ENCODE measurements around the gene FER. TPM values are rescaled to one million over a fixed set of nuclear protein-coding genes. Genes with fewer than 3 reads are reported as not detected.

FER gene
- total and polyA plus RNA-seq, 10 of the 15 experiments (the other 5 are each of a cell fraction or from before 2014, with no cell fraction given) = 4.4 to 19.1 (median 9.6) TPM

GRCh38 chr5:108917596-108917995, 169.9 kb downstream of the FER start (continued):
- TF ChIP-seq ATF2 (IDR thresholded peaks at IDR 0.05; ENCODE audit: low read length) (no peak), SUPT20H (IDR thresholded peaks at IDR 0.05; ENCODE audit: borderline replicate concordance, control insufficient read depth, low read depth, low read length) (no peak), ZNF207 (IDR thresholded peaks at IDR 0.05; ENCODE audit: borderline replicate concordance) (no peak)

- Histone ChIP-seq H3K9me3 (replicated peaks; ENCODE audit: control insufficient read depth, insufficient read depth, low read length) (no peaks in the 10 kb centered on the region), H3K27ac (ENCODE audit: control insufficient read depth, insufficient read depth) (no peak overlapping the region), H3K4me3 (no peak overlapping the region), H3K9ac (ENCODE audit: control insufficient read depth, insufficient read depth, low read length) (no peak overlapping the region), H3K79me2 (ENCODE audit: control insufficient read depth, insufficient read depth, low read length) (no peaks in the 10 kb centered on the region), H3K36me3 (ENCODE audit: control insufficient read depth in 2 of 2, insufficient read depth in 2 of 2, low read length in 1 of 2) (no peaks in the 10 kb centered on the region), H3K4me1 (ENCODE audit: control insufficient read depth, insufficient read depth, low read length) (no peaks in the 10 kb centered on the region), H2AFZ (ENCODE audit: control insufficient read depth, low read depth, low read length) (no peak overlapping the region), H3K27me3 (replicated peaks in 1 of 2; ENCODE audit: control insufficient read depth in 2 of 2, insufficient read depth in 2 of 2, low read length in 1 of 2) (no peaks in the 10 kb centered on the region), H4K20me1 (ENCODE audit: control insufficient read depth, insufficient read depth) (no peaks in the 10 kb centered on the region), H3K4me2 (ENCODE audit: control insufficient read depth, insufficient read depth) (peak overlapping the region; percentile 15; the same call in 1 of the 2 replicates)
- in situ Hi-C loops (cut with MboI) (no loop called here), intact Hi-C loops (cut with micrococcal nuclease; ENCODE audit: unreplicated experiment) (loop anchor here (5.0 to 10.0 kb wide), 6 partner anchors 237 to 765 kb away; partner anchors contain the start of gene MAN2A1)
- CTCF ChIA-PET = interaction anchor here (0.8 to 3.0 kb wide), 23 partner anchors 8 to 559 kb away, joined by 3 to 15 read pairs (median 4); no protein-coding TSS in a partner anchor
- ATAC-seq = peak; percentile 70
- POLR2A ChIA-PET = interaction anchor here (1.2 kb wide), 1 partner anchor 24 kb away, joined by 3 read pairs; no protein-coding TSS in a partner anchor
- DNase-seq (ENCODE audit: low read depth, low spot score) = no peak
- BruUV-seq (replicated peaks) = no TSS peak
- 24% methylated on average over 2 of the region's 2 CpGs for whole genome bisulfite sequencing (ENCODE audit: insufficient coverage, insufficient replicate concordance, low lambda C conversion rate, missing lambda C conversion rate)
- FAIRE-seq = no peak
- RAD21 ChIA-PET (ENCODE audit: unreplicated experiment) = interaction anchor here (0.7 to 2.2 kb wide), 10 partner anchors 8 to 547 kb away, joined by 3 to 7 read pairs (median 4); no protein-coding TSS in a partner anchor
- SMC1A ChIA-PET (ENCODE audit: uncharacterized antibody, unreplicated experiment) = interaction anchor here (0.6 to 2.7 kb wide), 13 partner anchors 11 to 554 kb away, joined by 3 to 17 read pairs (median 5); no protein-coding TSS in a partner anchor
- TF ChIP-seq SMC3 (IDR thresholded peaks at IDR 0.05; ENCODE audit: borderline replicate concordance, low read length) = peak; percentile 25; the same call in 1 of the 2 replicates
- peak; percentile 56; the same call in 1 of the 2 replicates for TF ChIP-seq NFIC (IDR thresholded peaks at IDR 0.05; ENCODE audit: low read depth, low read length)
- TF ChIP-seq SP1 (IDR thresholded peaks at IDR 0.05; ENCODE audit: low read depth, low read length) = no peak
- no peak for TF ChIP-seq KLF5 (IDR thresholded peaks at IDR 0.05; ENCODE audit: partially characterized antibody)
- TF ChIP-seq POLR2A (IDR thresholded peaks at IDR 0.05; ENCODE audit: low read depth, low read length) = no peak
- TF ChIP-seq CREB1 (IDR thresholded peaks at IDR 0.05; ENCODE audit: low read depth) = no peak
- TF ChIP-seq RELB (IDR thresholded peaks at IDR 0.05; ENCODE audit: low read depth) = no peak
- TF ChIP-seq ZBTB11 (CRISPR knock-in tag; IDR thresholded peaks at IDR 0.05) = no peak
- peak; percentile 33 for TF ChIP-seq RAD21 (IDR thresholded peaks at IDR 0.05; ENCODE audit: insufficient read depth, low read depth, low read length)
- TF ChIP-seq JUNB (IDR thresholded peaks at IDR 0.05) = peak; percentile 66
- TF ChIP-seq TCF7 (IDR thresholded peaks at IDR 0.05; ENCODE audit: borderline replicate concordance) = no peak
- TF ChIP-seq PML (IDR thresholded peaks at IDR 0.05; ENCODE audit: low read length) = no peak
- TF ChIP-seq FOXM1 (IDR thresholded peaks at IDR 0.05; ENCODE audit: low read depth, low read length) = peak; percentile 23; the same call in 1 of the 2 replicates
Measured at GRCh38 chr5:108919591-108920326, 172.1 kb downstream of the FER start.
